T-helper 1 cell (primary cell): ENCODE measurements around the gene LRCH1.
"Not testable (repeated sequence)": the region's sequence is repeated elsewhere in the genome, so short reads cannot be mapped to it uniquely, and the experiment has no call there.

ENCODE experiments used
- DNase-seq, 5 donors: peaks; one replicate each; pipeline ENCODE4 v3.0.0-alpha.2; 2012 to 2020

LRCH1 gene

GRCh38 chr13:46759846-46760245, 206.9 kb downstream of the LRCH1 start:
- no peak for DNase-seq

- no peak for DNase-seq
These were observed 208.2 kb downstream of the LRCH1 start for GRCh38 chr13:46761174-46761573.

- no peak for DNase-seq
These were observed 208.9 kb downstream of the LRCH1 start for GRCh38 chr13:46761866-46762265.

- DNase-seq: not testable (repeated sequence)
These were observed 217.0 kb downstream of the LRCH1 start for GRCh38 chr13:46769925-46770324.

GRCh38 chr13:46771693-46772092, 218.7 kb downstream of the LRCH1 start:
- DNase-seq: no peak

GRCh38 chr13:46773541-46773940, 220.6 kb downstream of the LRCH1 start:
- DNase-seq: no peak

GRCh38 chr13:46775385-46776107, 222.6 kb downstream of the LRCH1 start:
- no peak for DNase-seq

- DNase-seq: no peak
These were observed 225.1 kb downstream of the LRCH1 start for GRCh38 chr13:46778095-46778494.

GRCh38 chr13:46778890-46779289, 225.9 kb downstream of the LRCH1 start:
- no peak for DNase-seq

- DNase-seq: no peak
These were observed 229.1 kb downstream of the LRCH1 start for GRCh38 chr13:46782066-46782465.

- DNase-seq: no peak
These were observed 229.7 kb downstream of the LRCH1 start for GRCh38 chr13:46782691-46783090.

GRCh38 chr13:46783504-46783903, 230.5 kb downstream of the LRCH1 start:
- DNase-seq: no peak

- DNase-seq: no peak
These were observed 242.4 kb downstream of the LRCH1 start for GRCh38 chr13:46795321-46795720.

GRCh38 chr13:46796129-46796514, 243.2 kb downstream of the LRCH1 start:
- no peak for DNase-seq

GRCh38 chr13:46796515-46797474, 243.8 kb downstream of the LRCH1 start, which contains the start of gene ESD:
TSS of gene ESD (minus strand) at chr13:46797161. CDS start at chr13:46791413, 5,748 bp downstream.
- peak; percentile 78 to 88 (median 81) for DNase-seq

- peak in 1 of 5 donors; percentile 3 for DNase-seq
These were observed 244.7 kb downstream of the LRCH1 start for GRCh38 chr13:46797501-46798237.

- no peak for DNase-seq
These were observed 246.2 kb downstream of the LRCH1 start for GRCh38 chr13:46799139-46799538.

- no peak for DNase-seq
These were observed 248.9 kb downstream of the LRCH1 start for GRCh38 chr13:46801858-46802257.
